Esophagus mucosa (tissue), 1 donor: ENCODE measurements around the gene CAMK2A. TPM values are rescaled to one million over a fixed set of nuclear protein-coding genes. Genes with fewer than 3 reads are reported as not detected.

Experiments
- ATAC-seq: fragments of 200-7000 bp; cut with Tn5 transposase; one replicate; pipeline ENCODE4 v1.9.1; 2020
- total RNA-seq: library from RNA; stranded (reverse); gene quantifications from one replicate; pipeline ENCODE4 v1.2.4, GENCODE V29; 2023
- donor health status: DM: yes; HTN: yes; CAD: no.

Gene CAMK2A
- total RNA-seq, 1 donor from 2014 or later, result 0.28 TPM

DNA sequence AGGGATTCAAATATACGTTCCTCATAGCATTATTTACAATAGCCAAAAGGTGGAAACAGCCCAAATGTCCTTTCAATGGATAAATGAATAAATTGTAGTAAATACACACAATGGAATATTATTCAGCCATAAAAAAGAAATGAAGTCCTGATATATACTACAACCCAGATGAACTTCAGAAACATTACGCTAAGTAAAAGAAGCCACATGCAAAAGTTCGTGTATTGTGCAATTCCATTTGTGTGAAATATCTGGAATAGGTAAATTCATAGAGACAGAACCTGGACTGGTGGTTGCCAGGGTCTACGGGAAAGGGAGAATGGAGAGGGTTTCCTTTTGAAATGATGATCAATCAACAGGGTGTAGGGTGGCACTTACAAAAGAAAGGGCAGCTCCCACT lies 25.7 kb upstream of the CAMK2A start:
- ATAC-seq, result no peak

DNA sequence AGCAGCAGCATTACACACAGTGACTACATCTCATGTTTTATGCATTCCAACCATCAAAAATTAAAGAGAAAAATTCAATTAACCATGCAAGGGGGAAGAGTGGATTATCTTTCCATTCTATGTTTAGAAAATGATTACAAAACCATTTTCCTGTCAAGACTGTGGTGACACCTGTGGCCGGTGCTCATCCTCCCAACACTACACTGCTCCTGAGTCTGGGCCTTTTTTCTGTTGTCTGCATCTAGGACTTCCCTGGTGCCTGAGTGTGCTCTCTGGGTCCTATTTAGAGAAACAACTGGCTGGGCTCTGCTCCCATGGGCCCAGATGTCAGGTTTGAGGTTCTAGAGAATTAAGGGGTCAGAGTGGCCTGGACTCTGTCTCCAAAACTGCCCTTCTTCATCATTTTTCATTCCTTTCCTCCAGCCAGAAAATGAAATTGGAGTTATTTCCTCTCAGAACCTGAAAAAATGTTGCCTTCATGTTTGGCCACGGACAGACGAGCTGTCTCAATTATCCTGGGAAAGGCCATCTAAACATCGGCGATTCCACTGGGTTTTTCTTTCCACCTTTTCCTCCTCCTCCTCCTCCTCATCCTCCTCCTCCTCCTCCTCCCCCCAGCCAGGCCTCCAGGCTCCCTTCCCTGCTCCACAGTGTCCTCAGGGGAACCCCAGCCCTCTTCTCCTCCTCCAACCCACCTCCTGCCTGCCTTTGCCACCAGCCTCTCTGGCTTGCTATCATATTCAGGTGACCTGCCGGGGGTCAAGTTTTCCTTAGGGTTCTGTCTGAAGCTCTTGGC lies 24.5 kb upstream of the CAMK2A start:
- no peak for ATAC-seq

DNA sequence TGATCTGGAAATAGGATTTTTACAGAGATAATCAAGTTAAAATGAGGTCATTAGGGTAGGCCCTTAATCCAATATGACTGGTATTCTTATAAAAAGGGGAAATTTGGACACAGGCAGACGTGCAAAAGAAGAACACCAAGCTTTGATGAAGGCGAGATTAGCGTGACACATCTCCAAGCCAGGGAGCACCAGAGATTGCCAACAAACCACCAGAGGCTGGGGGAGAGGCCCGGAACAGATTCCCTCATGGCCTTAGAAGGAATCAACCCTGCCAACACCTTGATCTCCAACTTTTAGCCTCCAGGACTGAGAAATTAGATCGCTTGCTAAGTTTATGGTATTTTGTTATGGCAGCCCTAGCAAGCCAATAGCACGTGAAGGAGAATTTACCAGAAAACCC lies 23.9 kb upstream of the CAMK2A start:
- ATAC-seq, result no peak

DNA sequence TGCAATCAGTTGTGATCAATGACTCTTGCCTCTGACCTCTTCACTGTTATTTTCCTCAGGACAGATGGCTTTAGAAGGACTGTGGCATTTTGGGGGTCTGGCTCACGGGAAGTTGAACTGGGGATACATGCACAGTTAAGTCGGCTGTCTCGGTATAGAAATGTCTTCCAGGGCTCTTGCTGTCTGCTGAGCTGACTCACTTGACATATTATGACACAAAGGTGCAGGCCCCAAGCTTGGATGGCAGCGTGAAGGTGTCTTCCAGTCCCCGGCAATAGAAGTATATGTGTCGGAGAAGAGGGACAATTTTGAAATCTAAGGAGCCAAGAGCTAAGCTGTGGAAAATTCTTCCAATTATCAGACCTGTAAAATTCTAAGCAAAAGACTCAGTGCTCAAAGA lies 22.9 kb upstream of the CAMK2A start:
- no peak for ATAC-seq

DNA sequence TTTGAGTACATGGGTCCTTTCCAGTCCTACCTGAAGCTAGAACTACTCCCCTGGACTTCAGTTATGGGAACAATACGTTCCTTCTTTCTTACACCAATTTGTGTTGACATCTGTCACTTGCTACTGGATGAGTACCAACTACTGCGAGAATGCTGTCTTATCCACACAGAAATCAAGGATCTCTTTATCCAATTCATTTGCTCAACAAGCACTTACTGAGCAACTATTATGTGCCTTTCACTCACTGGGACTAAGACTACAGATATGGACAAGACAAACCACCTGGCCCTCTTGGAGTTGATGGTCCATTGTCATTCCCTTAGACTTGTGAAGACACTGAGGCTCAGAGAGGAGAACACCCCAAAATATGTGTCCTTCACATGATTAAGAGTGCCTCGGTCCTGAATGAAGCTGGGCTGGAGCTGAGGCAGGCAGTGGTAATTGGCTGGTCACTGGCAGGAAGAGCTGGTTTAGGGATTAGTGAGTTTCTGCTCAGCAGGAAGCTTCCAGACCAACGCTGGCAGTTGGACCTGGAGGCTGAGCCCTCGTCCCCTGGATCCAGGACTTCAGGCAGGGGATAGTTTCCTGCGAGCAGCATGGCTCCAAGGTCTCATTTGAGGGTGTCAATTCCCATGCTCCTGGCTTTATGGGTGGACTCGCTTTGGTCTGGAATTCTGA lies 21.6 kb upstream of the CAMK2A start:
- peak; percentile 63 for ATAC-seq

DNA sequence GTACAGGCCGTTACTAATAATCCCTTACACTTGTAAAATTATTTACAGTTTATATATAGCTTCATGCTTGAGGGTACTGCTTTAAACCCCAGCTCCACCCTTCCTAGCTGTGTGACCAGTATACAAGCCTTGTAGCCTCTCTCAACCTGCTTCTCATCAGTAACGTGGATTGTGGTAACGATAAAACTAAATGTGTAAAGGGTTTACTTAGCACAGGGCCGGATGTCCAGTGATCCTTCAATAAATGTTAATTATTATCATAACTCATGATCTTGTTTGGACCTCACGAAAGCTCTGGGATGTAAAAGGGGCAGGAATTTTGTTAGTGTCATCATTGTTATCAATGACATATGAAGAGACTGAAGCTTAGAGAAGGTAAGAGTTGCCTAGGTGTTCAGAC lies 20.7 kb upstream of the CAMK2A start:
- ATAC-seq, result no peak

DNA sequence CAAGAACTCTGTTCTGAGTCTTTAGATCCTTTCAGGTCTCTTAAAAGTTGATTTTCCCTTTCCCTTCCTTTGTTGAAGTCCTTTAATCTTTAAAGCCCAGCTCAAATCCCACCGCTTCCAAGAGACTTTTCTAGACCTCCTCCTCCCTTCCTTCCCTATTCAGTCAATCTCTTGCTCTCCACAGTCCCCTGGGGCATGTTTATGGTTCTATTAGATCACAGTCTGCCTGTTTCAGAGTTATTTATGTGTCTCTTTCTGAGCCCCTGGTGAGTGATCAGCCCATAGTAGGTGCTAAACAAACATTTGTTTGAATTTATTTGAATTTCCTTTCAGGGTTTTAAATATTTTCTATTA lies 20.3 kb upstream of the CAMK2A start:
- ATAC-seq, result no peak

DNA sequence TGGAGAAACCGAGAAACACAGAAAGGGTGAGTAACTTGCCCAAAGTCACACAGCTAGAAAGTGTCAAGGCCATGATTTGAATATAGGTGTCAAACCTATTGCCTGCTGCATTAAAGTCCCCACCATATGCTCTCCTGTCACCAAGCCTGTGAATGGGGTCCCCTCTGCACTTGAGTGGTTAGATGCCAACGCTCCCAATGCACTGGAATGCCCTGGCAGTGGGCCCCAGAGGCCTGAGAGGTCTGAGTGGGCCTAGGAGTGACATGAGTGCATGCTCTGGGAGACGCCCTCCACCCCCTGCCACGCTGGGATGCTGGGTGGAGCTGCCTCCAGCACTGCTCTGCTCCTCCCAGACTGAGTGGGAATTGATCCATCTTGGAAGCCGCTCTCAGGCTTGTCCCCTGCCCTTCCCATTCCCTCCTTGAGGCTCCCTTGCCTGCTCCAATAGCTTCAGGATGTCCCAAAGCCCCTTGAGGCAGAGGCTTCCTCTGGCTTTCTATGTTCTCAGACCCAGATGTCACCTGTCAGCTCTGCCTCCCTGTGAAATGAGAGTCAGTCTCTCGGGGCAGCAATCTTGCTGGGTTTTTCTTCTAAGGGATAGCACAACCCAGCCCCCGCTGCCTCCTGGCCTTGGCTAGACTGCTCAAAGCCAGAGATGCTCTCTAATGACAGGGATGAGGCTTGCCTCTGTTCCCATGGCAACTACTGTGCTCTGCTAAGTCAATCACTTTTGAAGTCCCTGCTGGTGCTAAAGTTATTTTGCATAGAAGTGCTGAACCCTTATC lies 19.7 kb upstream of the CAMK2A start:
- no peak for ATAC-seq

DNA sequence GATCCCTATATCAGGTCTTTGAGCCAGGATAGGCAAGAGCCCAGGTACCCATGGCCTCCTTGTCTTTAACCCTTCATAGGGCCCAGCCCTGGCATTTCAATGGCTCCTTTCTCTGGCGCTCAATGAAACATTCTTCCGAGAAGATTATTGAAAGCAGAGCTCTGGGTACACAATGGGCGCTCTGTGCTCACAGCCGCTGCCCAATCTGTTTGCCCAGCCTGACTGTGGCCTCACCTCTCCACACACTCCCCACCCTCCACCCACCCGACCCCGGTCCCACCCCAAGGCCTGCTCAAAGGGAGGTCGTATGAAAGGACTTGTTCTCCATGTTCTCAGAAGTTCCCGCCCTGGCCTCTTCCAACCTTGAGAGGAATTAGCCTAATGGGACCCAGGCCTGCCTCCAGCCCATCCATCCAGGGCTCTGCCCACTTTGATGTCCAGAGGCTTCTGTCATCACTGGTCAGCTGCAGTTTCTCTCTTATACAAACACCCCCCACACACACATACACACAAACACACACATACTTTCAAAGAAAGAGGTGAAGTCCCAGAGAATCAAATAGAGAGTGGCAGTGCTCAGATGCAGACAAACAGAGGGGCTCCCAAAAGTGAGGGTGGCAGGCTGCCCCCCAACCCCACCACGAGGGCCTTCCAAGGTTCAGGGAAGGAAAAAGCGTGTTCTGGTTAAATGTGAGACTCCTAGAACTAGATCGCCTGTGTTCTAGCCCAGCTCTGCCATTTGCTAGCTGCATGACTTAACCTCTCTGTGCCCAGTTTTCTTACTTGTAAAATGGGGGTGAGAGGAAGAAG lies 18.2 kb upstream of the CAMK2A start:
- ATAC-seq, result no peak

DNA sequence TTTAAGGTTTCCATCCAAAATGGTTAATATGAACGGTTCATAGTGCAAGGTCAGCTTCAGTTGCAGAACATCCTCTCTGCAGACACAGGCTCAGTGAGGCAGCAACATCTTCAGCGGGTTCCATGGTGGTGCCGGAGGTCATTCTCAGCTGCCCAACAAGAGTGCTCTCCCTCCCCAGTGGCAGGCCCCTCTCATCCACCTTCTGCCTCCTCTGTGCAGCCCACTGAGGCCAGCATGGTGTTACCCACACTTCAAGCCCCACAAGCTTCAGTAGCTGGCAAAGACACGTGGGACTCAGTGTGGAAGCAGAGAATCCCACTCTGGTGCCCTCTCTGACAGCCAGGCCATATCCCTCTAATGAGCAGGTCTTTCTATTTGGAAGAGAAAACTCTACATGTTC lies 17.2 kb upstream of the CAMK2A start:
- no peak for ATAC-seq

DNA sequence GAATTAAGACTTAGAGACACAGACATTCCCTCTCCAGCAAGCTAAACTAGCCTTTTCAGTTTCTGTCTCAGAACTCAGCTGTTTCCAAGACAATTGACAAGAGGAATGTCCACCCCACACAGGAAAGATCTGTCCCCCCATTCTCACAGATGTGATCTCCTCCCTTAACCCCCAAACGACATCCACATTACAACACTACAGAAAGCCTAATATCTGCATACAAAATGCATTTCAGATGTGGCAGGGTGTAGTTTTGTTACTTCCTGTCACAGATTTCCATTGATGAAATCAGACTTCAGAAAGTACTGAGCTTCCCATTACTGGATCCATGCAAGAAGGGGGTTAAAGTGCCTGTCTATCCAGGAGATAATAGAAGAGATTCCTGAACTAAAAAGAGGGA lies 16.0 kb upstream of the CAMK2A start:
- no peak for ATAC-seq

DNA sequence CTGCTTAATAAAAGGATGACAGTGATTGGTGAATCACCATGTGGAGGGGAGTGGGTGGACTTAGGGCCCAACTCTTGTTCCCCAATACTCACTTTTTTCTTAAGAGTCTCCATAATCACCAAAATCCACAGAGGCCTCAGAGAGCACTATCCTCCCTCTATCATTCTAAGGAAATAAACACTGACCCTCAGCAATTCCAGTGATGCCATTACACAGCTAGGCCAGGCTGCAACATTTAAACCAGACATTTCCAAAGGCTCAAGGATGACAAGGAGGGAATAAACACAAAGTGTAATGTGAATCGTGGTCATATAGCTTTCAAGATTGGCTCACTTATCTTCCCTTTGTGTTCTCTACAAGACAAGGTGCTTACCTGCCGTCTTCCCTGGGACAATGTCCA lies 15.5 kb upstream of the CAMK2A start:
- ATAC-seq, result no peak

DNA sequence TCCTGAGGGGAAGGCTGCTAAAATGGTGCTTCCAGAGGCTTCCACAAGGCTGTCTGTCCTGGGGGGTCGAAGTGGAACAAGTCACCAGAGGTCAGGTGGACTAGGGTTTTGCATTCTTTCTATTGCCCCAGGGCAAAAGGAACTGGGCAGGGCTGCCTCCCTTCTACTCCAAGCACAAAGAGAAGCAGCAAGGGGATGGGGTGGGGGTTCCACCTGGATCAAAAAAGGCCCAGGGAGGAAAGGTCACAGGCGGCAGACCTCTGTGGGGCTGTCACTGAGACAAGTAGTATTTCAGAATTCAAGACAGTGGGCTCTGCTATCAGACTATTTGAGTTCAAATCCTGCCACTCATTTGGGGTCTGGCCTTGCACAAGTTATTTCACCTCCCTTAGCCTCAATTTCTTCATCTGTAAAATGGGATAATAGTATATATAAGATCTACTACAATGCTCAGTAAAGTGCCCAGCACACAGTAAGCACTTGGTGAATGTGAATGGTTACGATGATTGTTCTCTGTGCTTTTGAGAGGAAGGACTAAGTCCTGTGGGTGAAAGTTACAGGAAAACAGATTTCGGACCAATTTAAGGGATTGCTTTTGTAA lies 15.0 kb upstream of the CAMK2A start:
- ATAC-seq, result no peak

DNA sequence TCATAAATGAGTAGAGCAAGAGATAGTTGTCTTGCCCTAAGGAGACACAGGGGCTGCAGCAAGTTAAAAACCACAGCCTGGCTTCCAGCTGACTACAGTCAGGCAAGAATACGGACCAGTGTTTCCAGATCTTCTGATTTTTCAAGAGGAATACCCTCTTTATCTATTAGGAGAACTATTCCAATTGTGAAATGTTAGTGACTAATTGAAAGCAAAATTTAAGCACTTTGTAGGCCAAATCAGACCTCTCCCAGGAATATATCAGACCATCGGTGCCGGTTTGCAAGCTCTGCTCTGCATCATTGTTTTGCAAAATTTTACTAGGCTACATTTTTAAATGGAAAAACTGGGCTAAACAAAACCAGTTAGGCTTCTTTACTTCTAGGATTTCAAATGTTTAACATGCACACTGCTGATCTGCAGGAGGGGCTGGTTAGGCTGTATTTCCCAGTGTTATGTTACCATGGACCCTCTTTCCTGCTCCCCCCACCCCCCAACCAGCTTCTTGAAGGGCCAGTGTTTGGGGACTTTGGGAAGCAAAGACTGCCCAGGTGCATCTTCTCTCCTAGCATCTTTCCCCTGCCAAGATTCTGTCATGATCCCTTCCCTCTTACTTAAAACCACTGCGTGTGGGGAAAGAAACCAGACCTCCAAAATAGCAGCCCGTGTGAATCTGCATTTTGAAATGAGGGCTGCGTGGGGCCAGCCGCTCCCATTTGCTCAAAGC lies 14.2 kb upstream of the CAMK2A start:
- ATAC-seq, result no peak

DNA sequence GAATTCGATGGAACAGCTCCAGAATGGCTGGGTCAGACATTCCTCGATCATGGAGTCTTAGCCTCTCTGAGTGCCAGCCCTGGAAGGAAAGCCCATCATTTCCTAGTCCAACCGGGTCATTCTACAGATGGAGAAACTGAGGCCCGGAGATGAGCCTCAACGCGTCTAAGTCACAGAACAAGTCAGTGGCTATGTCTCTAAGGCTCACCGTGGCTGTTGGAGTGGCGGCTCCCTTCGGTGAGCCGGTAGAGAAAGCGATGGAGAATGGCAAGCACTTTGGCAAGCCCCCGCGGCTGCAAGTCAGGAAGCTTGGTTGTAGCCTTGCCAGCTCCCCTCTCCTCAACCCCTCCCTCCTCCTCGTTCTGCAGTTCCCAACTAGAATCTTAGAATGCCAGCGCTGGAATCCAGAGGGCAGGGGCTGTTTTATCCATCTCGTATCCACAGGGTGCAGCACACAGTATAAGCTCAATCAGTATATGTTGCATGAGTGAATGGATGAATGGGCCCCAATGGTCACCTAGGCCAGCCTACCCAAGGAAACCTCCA lies 13.6 kb upstream of the CAMK2A start:
- ATAC-seq, result no peak

DNA sequence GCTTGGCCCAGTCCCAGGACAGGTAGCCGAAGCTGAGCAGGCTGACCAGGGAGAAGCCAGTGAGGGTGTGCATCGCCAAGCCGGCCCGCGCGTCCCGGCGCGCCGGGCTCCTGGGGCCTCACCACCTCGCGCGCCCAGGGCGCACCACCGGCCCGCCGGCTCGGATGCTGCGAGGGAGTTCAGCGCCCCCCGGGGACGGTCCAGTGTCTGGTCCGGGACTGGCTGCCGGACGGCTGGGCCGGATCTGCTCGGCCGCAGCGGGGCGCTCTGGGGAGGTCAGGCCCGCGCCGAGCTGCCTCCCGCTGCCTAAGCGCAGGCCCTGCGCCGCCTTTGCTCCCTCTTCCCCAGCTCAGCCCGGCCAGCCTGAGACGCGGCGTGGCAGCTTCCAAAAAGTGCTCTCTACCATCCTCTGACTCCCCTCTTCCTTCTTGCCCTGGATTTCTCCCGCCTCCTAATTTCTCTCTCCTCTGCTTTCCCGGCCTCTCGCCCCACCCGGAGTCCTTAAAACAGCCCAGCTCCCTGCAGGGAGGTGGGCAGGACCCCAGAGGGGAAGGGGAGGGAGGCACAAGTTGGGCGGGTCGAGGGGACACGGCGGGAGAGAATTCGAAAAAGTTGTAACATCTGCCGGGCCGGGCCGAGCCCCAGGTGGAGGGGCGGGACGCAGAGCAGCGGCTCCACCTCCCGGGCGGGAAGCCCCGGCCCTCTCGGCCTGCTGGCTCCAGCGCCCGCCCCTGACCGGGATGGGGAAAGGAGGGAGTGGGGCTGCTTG lies 12.9 kb upstream of the CAMK2A start, which contains the start of gene ARSI:
ARSI (minus strand) TSS at position 605 of the 769 bp plus-strand sequence; CDS start at position 73, 532 bp downstream.
- peak; percentile 12 for ATAC-seq

DNA sequence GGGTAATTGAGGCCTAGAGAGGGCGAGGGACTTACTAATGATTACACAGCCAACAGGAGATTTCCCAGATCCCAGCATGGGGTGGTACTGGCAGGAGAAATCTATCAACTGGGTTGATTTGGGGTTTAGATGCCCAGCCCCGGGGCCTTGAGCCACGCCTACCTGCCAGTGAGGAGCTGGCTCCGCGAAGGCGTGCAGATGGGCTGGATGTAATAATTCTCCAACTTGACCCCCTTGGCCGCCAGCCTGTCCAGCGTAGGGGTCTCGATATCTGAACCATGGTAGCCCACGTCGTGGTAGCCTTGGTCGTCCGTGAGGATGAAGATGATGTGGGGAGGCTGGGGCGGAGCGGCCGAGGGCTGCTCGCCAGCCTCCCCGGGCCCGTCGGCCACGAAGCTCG lies 12.3 kb upstream of the CAMK2A start:
- ATAC-seq, result no peak

DNA sequence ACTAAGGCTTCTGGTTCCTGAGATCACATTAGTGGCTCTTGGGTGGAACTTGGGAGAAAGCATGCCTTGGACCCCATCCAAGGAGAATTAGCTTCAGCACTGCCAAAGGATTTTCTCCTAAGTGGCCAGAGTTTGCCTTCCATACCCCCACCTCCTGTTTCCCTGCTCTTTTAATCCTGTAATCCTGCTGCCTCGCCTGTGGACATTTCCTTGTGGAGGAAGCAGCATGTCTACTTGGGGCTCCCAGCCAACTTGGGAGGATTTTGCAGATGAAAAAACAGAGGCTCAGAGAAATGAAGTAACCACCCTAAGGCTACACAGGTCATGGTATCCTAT lies 11.6 kb upstream of the CAMK2A start:
- no peak for ATAC-seq

DNA sequence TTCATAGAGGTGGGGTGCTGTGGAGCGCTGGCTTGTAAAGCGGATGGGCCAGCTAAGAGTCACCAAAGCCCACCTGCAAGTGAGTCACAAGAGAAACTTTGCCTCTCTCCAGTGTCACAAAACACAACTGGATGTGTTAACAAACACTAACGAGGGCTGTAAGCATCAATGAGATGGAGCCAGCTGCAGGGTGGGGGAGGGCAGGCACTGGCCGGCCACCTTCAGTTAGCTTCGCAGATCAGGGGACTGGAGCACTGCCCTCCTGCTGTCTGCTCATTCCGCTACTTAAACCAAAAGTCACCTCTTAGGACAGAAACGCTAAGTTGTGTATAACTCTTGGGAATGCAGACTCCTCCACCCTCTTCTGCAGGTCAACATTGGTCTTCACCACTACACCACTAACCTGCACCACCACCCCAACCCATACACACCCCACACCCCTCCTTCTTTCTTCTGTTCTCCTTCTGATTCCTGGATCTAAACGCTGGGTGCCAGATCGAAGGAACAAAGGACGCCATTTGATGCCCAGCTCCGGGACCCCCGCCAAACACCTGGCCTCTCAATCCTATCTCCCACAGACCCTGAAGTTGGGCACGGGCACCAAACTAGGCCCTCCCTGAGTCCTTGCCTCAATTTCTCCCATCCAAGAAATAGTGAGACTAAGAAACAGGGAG lies 11.1 kb upstream of the CAMK2A start:
- ATAC-seq, result no peak
